Natural killer cell (primary cell): Measurements from ENCODE around the gene TULP1. TPM values are rescaled to one million over a fixed set of nuclear protein-coding genes. Genes with fewer than 3 reads are reported as not detected.

ENCODE experiments used
- ATAC-seq, 3 donors: fragments of 150-1000 bp in 2 of 3; fragments of 200-7000 bp in 1 of 3; cut with Tn5 transposase; 1 replicate in 1 of 3; 2 replicates in 2 of 3; pipeline ENCODE4 v1.10.0; 2021; ENCODE audit warnings: mild to moderate bottlenecking in 2 of 3, moderate library complexity in 2 of 3
- DNase-seq, 2 donors: peaks; one replicate each; pipeline versions ENCODE4 v3.0.0 to v3.0.0-alpha.2; 2013 to 2021; ENCODE audit warnings: mixed read lengths in 1 of 2
- H3K27ac ChIP-seq: one replicate; pipeline ENCODE4 v1.5.1; 2013; ENCODE audit warnings: mild to moderate bottlenecking, low read length
- H3K27me3 ChIP-seq: one replicate; pipeline ENCODE4 v1.6.1; 2013; ENCODE audit warnings: low read length; ENCODE audit not compliant: control insufficient read depth, insufficient read depth
- H3K36me3 ChIP-seq: one replicate; pipeline ENCODE4 v1.6.1; 2013; ENCODE audit warnings: low read length; ENCODE audit not compliant: control insufficient read depth, insufficient read depth
- H3K4me1 ChIP-seq: one replicate; pipeline ENCODE4 v1.6.1; 2013; ENCODE audit warnings: low read length; ENCODE audit not compliant: control insufficient read depth, insufficient read depth
- H3K4me3 ChIP-seq: one replicate; pipeline ENCODE4 v1.5.1; 2013; ENCODE audit warnings: low read length
- H3K9me3 ChIP-seq: one replicate; pipeline ENCODE4 v1.6.1; 2013; ENCODE audit warnings: low read length; ENCODE audit not compliant: control insufficient read depth, insufficient read depth
- H3K27ac Mint-ChIP-seq, 2 donors: one replicate each; pipeline ENCODE4 v1.8.0; 2022; ENCODE audit warnings: mild to moderate bottlenecking in 2 of 2, mixed read lengths in 2 of 2, moderate library complexity in 1 of 2
- H3K27me3 Mint-ChIP-seq, 2 donors: one replicate each; pipeline ENCODE4 v1.8.0; 2022; ENCODE audit warnings: low read depth in 2 of 2, mixed read lengths in 2 of 2
- H3K36me3 Mint-ChIP-seq: one replicate; pipeline ENCODE4 v1.8.0; 2022; ENCODE audit warnings: mixed read lengths
- H3K4me1 Mint-ChIP-seq, 2 donors: one replicate each; pipeline ENCODE4 v1.8.0; 2022; ENCODE audit warnings: mixed read lengths in 2 of 2
- H3K4me3 Mint-ChIP-seq: one replicate; pipeline ENCODE4 v1.8.0; 2022; ENCODE audit warnings: mild to moderate bottlenecking, moderate library complexity, mixed read lengths
- H3K9me3 Mint-ChIP-seq, 2 donors: one replicate each; pipeline ENCODE4 v1.8.0; 2022; ENCODE audit warnings: mixed read lengths in 2 of 2
- WGBS: methylation state at CpG from one replicate; pipeline ENCODE4 v1.1.7; 2013; ENCODE audit warnings: missing lambda C conversion rate; ENCODE audit not compliant: insufficient coverage; 5-methylcytosine and 5-hydroxymethylcytosine counted together
- intact Hi-C: fragments of 100-400 bp; cut with micrococcal nuclease; formaldehyde crosslinking; loops from one replicate; pipeline ENCODE4 v1.14.2; 2022
- total RNA-seq, 4 donors: library from RNA; stranded (reverse); fragments of 120-200 nt in 1 of 4; gene quantifications; one replicate each; pipeline versions ENCODE4 v1.2.3 to v1.2.4, GENCODE V29; 2013 to 2022
- TF ChIP-seq, protein P1 (sequence below): fragments of 200-600 bp; IDR thresholded peaks from one replicate; pipeline ENCODE4 v1.8.0; 2022; ENCODE audit warnings: antibody characterized with exemption

TULP1 gene
- total RNA-seq, 3 donors from 2014 or later (not counting 1 experiment from before 2014, with no cell fraction given), result not detected

DNA sequence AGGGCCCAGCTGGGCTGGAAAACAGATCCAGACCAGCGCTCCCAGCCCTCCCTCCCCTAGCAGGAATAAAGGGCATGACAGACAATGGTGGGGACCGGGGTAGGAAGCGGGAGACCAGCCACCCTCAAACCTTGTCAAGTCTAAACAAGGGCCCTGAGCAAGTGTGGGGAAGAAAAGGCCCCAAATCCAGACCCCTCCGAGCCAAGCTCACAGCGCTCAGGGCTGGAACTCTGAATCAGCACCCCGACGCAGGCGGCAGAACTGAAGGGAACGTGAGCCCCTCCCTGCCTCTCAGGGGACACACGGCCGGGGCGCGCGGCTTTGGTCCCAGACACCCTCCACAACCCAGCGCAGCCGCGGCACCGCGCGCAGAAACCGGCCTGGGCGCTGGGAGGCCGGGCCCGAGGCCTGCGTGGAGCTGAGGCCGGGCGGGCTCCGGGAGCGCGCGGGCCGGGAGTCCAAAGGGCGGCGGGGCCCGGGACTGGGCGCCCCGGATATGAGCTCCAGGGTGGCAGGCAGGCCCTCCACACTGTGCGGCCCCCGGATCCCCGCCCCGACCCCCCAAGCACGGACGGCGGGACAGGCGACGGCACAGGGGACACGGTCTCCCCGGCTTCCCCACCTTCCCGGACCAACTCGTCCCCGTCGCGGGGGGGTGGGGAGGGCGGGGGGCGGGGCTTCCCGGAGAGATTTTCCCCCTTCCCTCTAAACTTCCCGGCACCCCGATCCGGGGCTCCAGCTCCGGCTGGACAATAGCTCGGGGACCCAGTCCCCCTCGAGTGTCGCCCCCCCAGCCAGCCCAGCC is 16.5 kb downstream of the TULP1 start:
- Histone ChIP-seq H3K36me3 (no peaks in the 10 kb centered on the region), H3K27ac (no peak overlapping the region), H3K27me3 (peaks cover 16% of the 10 kb centered on the region), H3K4me3 (peak overlapping the region; percentile 10), H3K4me1 (peaks cover 26% of the 10 kb centered on the region), H3K9me3 (no peaks in the 10 kb centered on the region)
- ATAC-seq, result no peak
- intact Hi-C loops, result no loop called here
- Mint-ChIP-seq H3K27ac (peak overlapping the region in 1 of 2 donors; percentile 14), H3K27me3 (peaks cover 16 to 19% of the 10 kb centered on the region in 2 donors), H3K4me1 (peaks cover 15 to 29% of the 10 kb centered on the region in 2 donors), H3K36me3 (no peaks in the 10 kb centered on the region), H3K9me3 (no peaks in the 10 kb centered on the region), H3K4me3 (peak overlapping the region; percentile 74)
- WGBS, result 37% methylated on average over 57 of the region's 63 CpGs
- peak in 1 of 2 donors; percentile 28 for DNase-seq
- TF ChIP-seq, protein P1, sequence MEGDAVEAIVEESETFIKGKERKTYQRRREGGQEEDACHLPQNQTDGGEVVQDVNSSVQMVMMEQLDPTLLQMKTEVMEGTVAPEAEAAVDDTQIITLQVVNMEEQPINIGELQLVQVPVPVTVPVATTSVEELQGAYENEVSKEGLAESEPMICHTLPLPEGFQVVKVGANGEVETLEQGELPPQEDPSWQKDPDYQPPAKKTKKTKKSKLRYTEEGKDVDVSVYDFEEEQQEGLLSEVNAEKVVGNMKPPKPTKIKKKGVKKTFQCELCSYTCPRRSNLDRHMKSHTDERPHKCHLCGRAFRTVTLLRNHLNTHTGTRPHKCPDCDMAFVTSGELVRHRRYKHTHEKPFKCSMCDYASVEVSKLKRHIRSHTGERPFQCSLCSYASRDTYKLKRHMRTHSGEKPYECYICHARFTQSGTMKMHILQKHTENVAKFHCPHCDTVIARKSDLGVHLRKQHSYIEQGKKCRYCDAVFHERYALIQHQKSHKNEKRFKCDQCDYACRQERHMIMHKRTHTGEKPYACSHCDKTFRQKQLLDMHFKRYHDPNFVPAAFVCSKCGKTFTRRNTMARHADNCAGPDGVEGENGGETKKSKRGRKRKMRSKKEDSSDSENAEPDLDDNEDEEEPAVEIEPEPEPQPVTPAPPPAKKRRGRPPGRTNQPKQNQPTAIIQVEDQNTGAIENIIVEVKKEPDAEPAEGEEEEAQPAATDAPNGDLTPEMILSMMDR, result no peak

DNA sequence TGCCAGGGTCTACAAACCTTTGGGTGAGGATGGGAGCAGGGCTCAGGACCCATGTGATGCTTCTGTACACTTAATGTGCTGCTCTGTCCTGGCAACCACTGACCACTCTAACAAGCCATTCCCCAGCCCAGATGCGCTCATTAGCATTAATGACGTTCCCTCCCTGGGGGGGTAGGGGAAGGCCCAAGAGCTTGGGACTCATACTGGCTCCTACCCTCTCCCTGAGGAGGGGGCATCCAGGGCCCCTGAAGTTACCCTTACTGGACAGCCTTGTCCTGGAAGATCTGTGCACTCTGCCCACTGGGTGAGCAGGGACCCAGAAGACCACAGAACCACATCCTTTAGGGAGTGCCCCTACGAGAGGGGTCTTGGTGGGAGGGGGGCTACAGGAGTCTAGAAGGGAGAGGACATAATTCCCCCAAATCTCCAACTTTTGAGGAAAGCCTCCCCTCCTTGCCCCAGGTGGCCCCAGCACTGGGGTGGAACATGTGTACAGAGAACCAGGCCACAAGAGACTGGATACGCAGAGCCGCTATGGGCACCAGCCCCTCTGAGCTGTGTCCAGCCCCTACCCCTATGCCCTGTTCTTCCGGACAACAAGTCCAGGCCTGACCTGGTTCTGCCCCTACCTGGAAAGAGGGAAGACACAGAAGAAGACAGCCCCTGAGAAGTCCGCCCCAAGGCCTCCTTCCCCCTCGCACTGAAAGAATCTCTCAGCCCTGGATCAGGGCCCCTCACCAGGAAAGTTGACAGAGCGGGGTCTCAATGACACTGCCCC is 17.2 kb downstream of the TULP1 start:
- WGBS, result 93% methylated on average over 8 of the region's 9 CpGs
- H3K4me1 ChIP-seq, result peaks cover 26% of the 10 kb centered on the region
- Mint-ChIP-seq H3K27me3 (peaks cover 9 to 23% of the 10 kb centered on the region in 2 donors), H3K4me1 (peaks cover 15 to 37% of the 10 kb centered on the region in 2 donors), H3K9me3 (no peaks in the 10 kb centered on the region), H3K4me3 (peak overlapping the region; percentile 74), H3K36me3 (no peaks in the 10 kb centered on the region), H3K27ac (peak overlapping the region in 1 of 2 donors; percentile 14)
- peaks cover 16% of the 10 kb centered on the region for H3K27me3 ChIP-seq
- no peaks in the 10 kb centered on the region for H3K36me3 ChIP-seq
- intact Hi-C loops, result no loop called here
- H3K27ac ChIP-seq, result no peak overlapping the region
- TF ChIP-seq, protein P1, result no peak
- no peaks in the 10 kb centered on the region for H3K9me3 ChIP-seq
- H3K4me3 ChIP-seq, result no peak overlapping the region
- DNase-seq (no peak), ATAC-seq (no peak)

DNA sequence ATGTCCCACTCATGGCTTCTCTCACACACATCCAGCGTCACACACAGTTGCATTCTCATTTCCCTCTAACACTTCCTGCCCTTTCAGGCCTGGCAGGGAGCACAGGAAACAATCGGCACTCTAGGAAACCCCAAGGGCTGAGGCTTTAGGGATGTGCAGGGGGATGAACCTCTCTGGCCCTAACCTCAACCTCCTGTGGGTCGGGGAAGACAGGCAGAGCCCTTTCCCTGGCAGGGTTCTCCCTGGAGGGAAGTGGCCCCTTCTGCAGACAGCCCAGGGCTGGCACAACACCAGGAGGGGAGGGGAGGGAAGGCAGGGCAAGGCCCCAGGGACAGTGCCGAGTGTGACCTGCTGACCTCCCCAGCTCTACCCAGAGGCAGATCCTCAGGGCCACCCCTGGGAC is 18.5 kb downstream of the TULP1 start:
- H3K27me3 Mint-ChIP-seq, result peaks cover 9 to 21% of the 10 kb centered on the region in 2 donors
- peaks cover 15 to 38% of the 10 kb centered on the region in 2 donors for H3K4me1 Mint-ChIP-seq
- Histone ChIP-seq H3K4me1 (peaks cover 26% of the 10 kb centered on the region), H3K9me3 (no peaks in the 10 kb centered on the region), H3K36me3 (no peaks in the 10 kb centered on the region), H3K27me3 (peaks cover 13% of the 10 kb centered on the region), H3K4me3 (no peak overlapping the region), H3K27ac (no peak overlapping the region)
- ATAC-seq (no peak), DNase-seq (peak in 1 of 2 donors; percentile 33)
- TF ChIP-seq, protein P1, result no peak
- peak overlapping the region; percentile 0 for H3K4me3 Mint-ChIP-seq
- 3% methylated on average over 4 of the region's 4 CpGs for WGBS
- peak overlapping the region in 1 of 2 donors; percentile 19 for H3K27ac Mint-ChIP-seq
- no peaks in the 10 kb centered on the region for H3K9me3 Mint-ChIP-seq
- H3K36me3 Mint-ChIP-seq, result no peaks in the 10 kb centered on the region
- intact Hi-C loops, result no loop called here
